ENCODE measurements around the gene AQP2. TPM values are rescaled to one million over a fixed set of nuclear protein-coding genes. Genes with fewer than 3 reads are reported as not detected.

The AQP2 gene
- total and polyA plus RNA-seq, 2 of the 4 experiments (the other 2 are of a cell fraction): not detected

GRCh38 chr12:49965836-49966235 is 15.3 kb downstream of the AQP2 start:
- Histone ChIP-seq H4K91ac (ENCODE audit: insufficient read depth, low read depth, low read length) (no peak overlapping the region), H3K9me3 (ENCODE audit: control insufficient read depth, insufficient read depth, low read length) (no peaks in the 10 kb centered on the region), H2AK5ac (ENCODE audit: low read depth, low read length) (no peak overlapping the region), H2AFZ (replicated peaks; ENCODE audit: low read length, poor library complexity) (no peak overlapping the region), H3K27ac (ENCODE audit: insufficient read depth, low read length) (no peak overlapping the region), H3K4me2 (ENCODE audit: low read depth, low read length) (no peak overlapping the region), H3K14ac (replicated peaks; ENCODE audit: low read depth, low read length) (no peak overlapping the region), H2BK15ac (ENCODE audit: low read depth, low read length) (no peak overlapping the region), H3K23ac (ENCODE audit: low read depth, low read length) (no peak overlapping the region), H2BK5ac (ENCODE audit: low read depth, low read length, poor library complexity, severe bottlenecking) (no peak overlapping the region), H4K5ac (ENCODE audit: low read depth, low read length) (no peak overlapping the region), H3K9me1 (ENCODE audit: insufficient read depth, low read length) (no peaks in the 10 kb centered on the region), H2BK120ac (ENCODE audit: low read depth, low read length) (no peak overlapping the region), H2BK20ac (ENCODE audit: low read depth, low read length) (no peak overlapping the region), H3K4me3 (ENCODE audit: insufficient read depth, low read depth, low read length) (no peak overlapping the region), H3K9ac (ENCODE audit: low read depth, low read length) (no peak overlapping the region), H3K18ac (ENCODE audit: low read depth, low read length) (no peak overlapping the region), H2AK9ac (replicated peaks; ENCODE audit: low read depth, low read length, poor library complexity) (no peak overlapping the region), H3K4me1 (ENCODE audit: control insufficient read depth, insufficient read depth, low read length) (no peaks in the 10 kb centered on the region), H4K8ac (ENCODE audit: low read depth in 2 of 2, low read length in 2 of 2) (no peak overlapping the region), H3K56ac (ENCODE audit: extremely low read depth, insufficient read depth, low read length) (no peak overlapping the region), H3K27me3 (ENCODE audit: control insufficient read depth, insufficient read depth, low read length) (peaks cover 86% of the 10 kb centered on the region), H3K4ac (ENCODE audit: low read depth, low read length) (no peak overlapping the region), H3K79me1 (ENCODE audit: low read depth in 1 of 2, low read length in 2 of 2) (no peaks in the 10 kb centered on the region), H4K20me1 (ENCODE audit: insufficient read depth, low read length) (no peaks in the 10 kb centered on the region), H3K36me3 (ENCODE audit: control insufficient read depth, insufficient read depth, low read length) (no peaks in the 10 kb centered on the region)
- ChIA-PET CTCF (interaction anchor here (1.3 to 4.0 kb wide), 6 partner anchors 18 to 145 kb away, joined by 4 to 33 read pairs (median 9); partner anchors contain the start of gene COX14), POLR2A (ENCODE audit: unreplicated experiment) (no interaction called here)
- intact Hi-C loops (cut with micrococcal nuclease): loop anchor here (10.0 kb wide), 1 partner anchor 209 kb away; no protein-coding TSS in a partner anchor
- WGBS, 2 experiments (ENCODE audit: extremely low coverage in 2 of 2, insufficient read length in 1 of 2): no CpG with 5 or more reads among the region's 6 CpGs
- ATAC-seq (ENCODE audit: low read depth) (no peak), DNase-seq (no peak)
- no peak for TF ChIP-seq CEBPB (IDR thresholded peaks at IDR 0.05; ENCODE audit: low read depth, low read length)
- no peak for TF ChIP-seq MXI1 (IDR thresholded peaks at IDR 0.05; ENCODE audit: borderline replicate concordance, low read depth, low read length)
- TF ChIP-seq RAD21 (IDR thresholded peaks at IDR 0.05; ENCODE audit: low read length): no peak
- TF ChIP-seq ELK1 (IDR thresholded peaks at IDR 0.05; ENCODE audit: borderline replicate concordance, low read depth, low read length): no peak
- no peak for TF ChIP-seq CHD1 (IDR thresholded peaks at IDR 0.05; ENCODE audit: low read depth, low read length)
- TF ChIP-seq USF2 (IDR thresholded peaks at IDR 0.05; ENCODE audit: low read depth, low read length): no peak
- no peak for TF ChIP-seq FOS (IDR thresholded peaks at IDR 0.05; ENCODE audit: low read depth, low read length)
- TF ChIP-seq CTCF (conservative IDR thresholded peaks at IDR 0.05; ENCODE audit: low read depth, low read length): no peak
- no peak for TF ChIP-seq BHLHE40 (IDR thresholded peaks at IDR 0.05; ENCODE audit: low read depth, low read length)
- no peak for TF ChIP-seq MAFK (IDR thresholded peaks at IDR 0.05; ENCODE audit: low read depth, low read length)
- no peak for TF ChIP-seq MAZ (IDR thresholded peaks at IDR 0.05; ENCODE audit: borderline replicate concordance, low read depth, low read length)
- TF ChIP-seq RFX5 (IDR thresholded peaks at IDR 0.05; ENCODE audit: low read depth, low read length): no peak
- TF ChIP-seq SMC3 (IDR thresholded peaks at IDR 0.05; ENCODE audit: low read depth, low read length): no peak
- no peak for TF ChIP-seq RCOR1 (IDR thresholded peaks at IDR 0.05; ENCODE audit: insufficient replicate concordance, low read length)
- TF ChIP-seq NFE2L2 (IDR thresholded peaks at IDR 0.05; ENCODE audit: low read depth, low read length): no peak
- TF ChIP-seq POLR2A (IDR thresholded peaks at IDR 0.05; ENCODE audit: low read depth, low read length): no peak
- in situ Hi-C loops (cut with MboI; ENCODE audit: low sequenced_read_pairs): loop anchor here (10.0 kb wide), 1 partner anchor 191 kb away; no protein-coding TSS in a partner anchor
- no TSS peak for BruUV-seq (replicated peaks)
- dilution Hi-C loops (cut with HindIII; ENCODE audit: low sequenced_read_pairs, unreplicated experiment): no loop called here

All from IMR-90 (cell line).